Lower leg skin (tissue), 3 donors: Measurements from ENCODE around the gene CRAT.

Experiments used
- CTCF ChIP-seq, 3 donors: fragments of 450-650 bp; IDR thresholded peaks; one replicate each; pipeline ENCODE4 v1.5.1; 2016; ENCODE audit warnings: antibody characterized with exemption in 3 of 3, mild to moderate bottlenecking in 3 of 3, moderate library complexity in 2 of 3
- POLR2A ChIP-seq, 2 donors: fragments of 450-650 bp; IDR thresholded peaks; one replicate each; pipeline ENCODE4 v1.6.1; 2016 to 2017; ENCODE audit warnings: antibody characterized with exemption in 2 of 2, mild to moderate bottlenecking in 1 of 2, moderate library complexity in 1 of 2

- TF ChIP-seq CTCF (IDR thresholded peaks at IDR 0.05) (no peak), POLR2A (IDR thresholded peaks at IDR 0.05) (no peak)
These were observed 56.3 kb downstream of the CRAT start for GRCh38 chr9:129054163-129054851.
